GM21447 (cell line): ENCODE measurements around the gene NAGLU.
A peak's percentile ranks its signal among the peaks of the same experiment; 100 is the strongest.
"Not testable (repeated sequence)": the region's sequence is repeated elsewhere in the genome, so short reads cannot be mapped to it uniquely, and the experiment has no call there.

Experiments
- ATAC-seq: cut with Tn5 transposase; IDR thresholded peaks from one replicate; pipeline ENCODE4 v1.9.1; 2021; ENCODE audit not compliant: unreplicated experiment

NAGLU gene

GRCh38 chr17:42543190-42544079, 7.4 kb downstream of the NAGLU start:
- ATAC-seq = no peak

GRCh38 chr17:42544874-42545283, 8.8 kb downstream of the NAGLU start:
- ATAC-seq = no peak

- ATAC-seq = not testable (repeated sequence)
Measured at GRCh38 chr17:42545755-42546505, 9.9 kb downstream of the NAGLU start.

GRCh38 chr17:42547001-42547461, 11.0 kb downstream of the NAGLU start:
- no peak for ATAC-seq

GRCh38 chr17:42547698-42548069, 11.6 kb downstream of the NAGLU start:
- ATAC-seq = no peak

- peak; percentile 54 for ATAC-seq
Measured at GRCh38 chr17:42548070-42548837, 12.2 kb downstream of the NAGLU start.

GRCh38 chr17:42548993-42549755, 13.1 kb downstream of the NAGLU start:
- no peak for ATAC-seq

- ATAC-seq = not testable (repeated sequence)
Measured at GRCh38 chr17:42552736-42553135, 16.7 kb downstream of the NAGLU start, which contains the start of gene HSD17B1. Gene HSD17B1, plus strand, starts transcription at chr17:42552923. Its CDS starts 11 bp downstream, at chr17:42552934.

GRCh38 chr17:42553161-42553818, 17.2 kb downstream of the NAGLU start:
- no peak for ATAC-seq

GRCh38 chr17:42553866-42554249, 17.8 kb downstream of the NAGLU start:
- ATAC-seq = no peak

GRCh38 chr17:42554250-42555121, 18.4 kb downstream of the NAGLU start:
- peak; percentile 78 for ATAC-seq

- no peak for ATAC-seq
Measured at GRCh38 chr17:42555122-42555622, 19.1 kb downstream of the NAGLU start.

- not testable (repeated sequence) for ATAC-seq
Measured at GRCh38 chr17:42555961-42556617, 20.0 kb downstream of the NAGLU start.

- no peak for ATAC-seq
Measured at GRCh38 chr17:42559075-42559474, 23.0 kb downstream of the NAGLU start.

GRCh38 chr17:42560246-42560645, 24.2 kb downstream of the NAGLU start:
- ATAC-seq = no peak

GRCh38 chr17:42561897-42562387, 25.9 kb downstream of the NAGLU start, which contains the start of gene COASY:
Gene COASY, plus strand, starts transcription at chr17:42562148. Its CDS starts 475 bp downstream, at chr17:42562623.
- ATAC-seq = peak; percentile 62

GRCh38 chr17:42562388-42563142, 26.5 kb downstream of the NAGLU start:
- ATAC-seq = no peak
